ENCODE data around the gene SEMA3F.

SEMA3F gene

DNA sequence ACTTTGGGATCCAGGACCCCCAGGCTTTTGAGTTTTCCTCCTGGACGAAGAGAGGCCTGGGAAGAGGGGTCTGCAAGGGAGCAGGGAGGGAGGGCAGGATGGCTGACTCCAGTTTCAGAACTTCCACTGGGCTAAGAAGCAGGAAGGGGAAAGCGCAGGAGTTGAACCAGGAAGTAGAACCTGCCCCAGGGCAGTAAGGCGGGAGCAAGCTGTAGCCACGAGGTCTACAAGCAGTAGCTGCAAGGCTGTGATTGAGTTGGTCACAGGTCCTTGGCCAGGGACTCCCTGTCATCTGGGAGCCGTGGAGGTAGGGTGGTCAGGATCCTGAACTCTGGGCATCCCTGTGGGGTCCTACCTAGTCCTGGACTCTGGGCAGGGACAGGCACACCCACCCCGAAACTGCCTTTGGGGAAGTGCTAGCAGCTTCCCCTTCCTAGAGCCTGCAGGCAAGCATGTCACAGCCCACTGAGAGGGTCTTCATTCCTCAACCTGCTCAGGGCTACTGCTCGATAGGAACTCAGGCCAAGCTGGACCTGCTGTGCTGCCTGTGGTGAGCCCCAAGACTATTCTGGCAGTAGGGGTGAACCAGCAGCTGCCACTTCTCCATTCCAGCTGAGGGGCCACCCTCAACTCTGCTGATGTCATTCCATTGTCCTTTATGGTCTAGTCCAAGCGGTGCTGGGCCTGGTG, 75.1 kb downstream of the SEMA3F start:
- no peak for TF ChIP-seq CTCF (IDR thresholded peaks at IDR 0.05; ENCODE audit: insufficient read depth, low read length)
- peak; percentile 68; the same call in 1 of the 2 replicates for TF ChIP-seq GABPA (IDR thresholded peaks at IDR 0.05; ENCODE audit: low read depth)
- TF ChIP-seq, protein P1, sequence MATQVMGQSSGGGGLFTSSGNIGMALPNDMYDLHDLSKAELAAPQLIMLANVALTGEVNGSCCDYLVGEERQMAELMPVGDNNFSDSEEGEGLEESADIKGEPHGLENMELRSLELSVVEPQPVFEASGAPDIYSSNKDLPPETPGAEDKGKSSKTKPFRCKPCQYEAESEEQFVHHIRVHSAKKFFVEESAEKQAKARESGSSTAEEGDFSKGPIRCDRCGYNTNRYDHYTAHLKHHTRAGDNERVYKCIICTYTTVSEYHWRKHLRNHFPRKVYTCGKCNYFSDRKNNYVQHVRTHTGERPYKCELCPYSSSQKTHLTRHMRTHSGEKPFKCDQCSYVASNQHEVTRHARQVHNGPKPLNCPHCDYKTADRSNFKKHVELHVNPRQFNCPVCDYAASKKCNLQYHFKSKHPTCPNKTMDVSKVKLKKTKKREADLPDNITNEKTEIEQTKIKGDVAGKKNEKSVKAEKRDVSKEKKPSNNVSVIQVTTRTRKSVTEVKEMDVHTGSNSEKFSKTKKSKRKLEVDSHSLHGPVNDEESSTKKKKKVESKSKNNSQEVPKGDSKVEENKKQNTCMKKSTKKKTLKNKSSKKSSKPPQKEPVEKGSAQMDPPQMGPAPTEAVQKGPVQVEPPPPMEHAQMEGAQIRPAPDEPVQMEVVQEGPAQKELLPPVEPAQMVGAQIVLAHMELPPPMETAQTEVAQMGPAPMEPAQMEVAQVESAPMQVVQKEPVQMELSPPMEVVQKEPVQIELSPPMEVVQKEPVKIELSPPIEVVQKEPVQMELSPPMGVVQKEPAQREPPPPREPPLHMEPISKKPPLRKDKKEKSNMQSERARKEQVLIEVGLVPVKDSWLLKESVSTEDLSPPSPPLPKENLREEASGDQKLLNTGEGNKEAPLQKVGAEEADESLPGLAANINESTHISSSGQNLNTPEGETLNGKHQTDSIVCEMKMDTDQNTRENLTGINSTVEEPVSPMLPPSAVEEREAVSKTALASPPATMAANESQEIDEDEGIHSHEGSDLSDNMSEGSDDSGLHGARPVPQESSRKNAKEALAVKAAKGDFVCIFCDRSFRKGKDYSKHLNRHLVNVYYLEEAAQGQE (IDR thresholded peaks at IDR 0.05; ENCODE audit: insufficient replicate concordance, low read depth) = no peak
- peak; percentile 86 for TF ChIP-seq SPI1 (IDR thresholded peaks at IDR 0.05; ENCODE audit: borderline replicate concordance, low read depth)
- no peak for TF ChIP-seq POLR2AphosphoS5 (IDR thresholded peaks at IDR 0.05; ENCODE audit: low read depth)
- DNase-seq (ENCODE audit: low read depth in 1 of 2, low spot score in 1 of 2) = peak; percentile 42 to 63
- peak overlapping the region; percentile 78 for H3K27ac ChIP-seq (replicated peaks)
- no peaks in the 10 kb centered on the region for H3K27me3 ChIP-seq (ENCODE audit: insufficient read depth, poor library complexity, severe bottlenecking)
- H3K4me3 ChIP-seq (replicated peaks; ENCODE audit: insufficient read depth, low read length) = no peak overlapping the region

DNA sequence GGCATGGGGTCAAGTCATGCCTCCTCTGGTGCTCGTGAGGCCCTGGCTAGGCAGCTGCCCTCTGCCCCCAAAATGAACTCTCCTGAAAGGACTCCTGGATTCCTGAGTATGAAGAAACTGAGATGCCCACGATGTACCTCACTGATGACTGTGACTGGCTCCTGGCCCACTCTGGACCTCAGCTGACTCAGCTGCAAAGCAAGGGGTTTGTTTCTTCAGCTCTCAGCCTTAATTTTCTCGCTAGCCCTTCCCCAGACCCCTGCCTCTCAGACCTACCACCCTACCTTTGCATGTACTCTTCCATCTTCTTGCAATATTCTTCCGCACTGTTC, 75.6 kb downstream of the SEMA3F start:
- Histone ChIP-seq H3K27ac (replicated peaks) (peak overlapping the region; percentile 78), H3K4me3 (replicated peaks; ENCODE audit: insufficient read depth, low read length) (no peak overlapping the region), H3K27me3 (ENCODE audit: insufficient read depth, poor library complexity, severe bottlenecking) (no peaks in the 10 kb centered on the region)
- TF ChIP-seq CTCF (IDR thresholded peaks at IDR 0.05; ENCODE audit: insufficient read depth, low read length) (no peak), POLR2AphosphoS5 (IDR thresholded peaks at IDR 0.05; ENCODE audit: low read depth) (no peak), SPI1 (IDR thresholded peaks at IDR 0.05; ENCODE audit: borderline replicate concordance, low read depth) (no peak), GABPA (IDR thresholded peaks at IDR 0.05; ENCODE audit: low read depth) (no peak)
- TF ChIP-seq, protein P1 (IDR thresholded peaks at IDR 0.05; ENCODE audit: insufficient replicate concordance, low read depth) = no peak
- DNase-seq (ENCODE audit: low read depth in 1 of 2, low spot score in 1 of 2) = no peak

DNA sequence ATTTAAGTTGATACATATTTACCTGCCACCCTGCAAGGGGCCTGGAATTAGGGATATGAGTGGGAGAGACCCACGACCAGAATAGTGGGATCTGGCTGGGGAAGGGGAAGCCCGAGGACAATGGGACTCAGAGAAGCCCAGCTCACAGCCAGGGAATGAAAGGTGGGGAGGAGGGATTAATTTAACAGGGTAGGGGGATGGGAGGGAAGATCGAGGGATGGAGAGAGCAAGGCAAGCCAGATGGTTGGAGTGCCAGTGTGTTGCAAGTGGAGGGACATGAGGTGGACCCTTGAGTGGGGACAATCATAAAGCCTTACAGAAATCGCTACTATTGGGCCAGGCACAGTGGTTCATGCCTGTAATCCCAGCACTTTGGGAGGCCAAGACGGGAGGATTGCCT, 76.5 kb downstream of the SEMA3F start:
- no peak for DNase-seq (ENCODE audit: low read depth in 1 of 2, low spot score in 1 of 2)
- no peak for TF ChIP-seq CTCF (IDR thresholded peaks at IDR 0.05; ENCODE audit: insufficient read depth, low read length)
- no peak for TF ChIP-seq SPI1 (IDR thresholded peaks at IDR 0.05; ENCODE audit: borderline replicate concordance, low read depth)
- Histone ChIP-seq H3K27ac (replicated peaks) (no peak overlapping the region), H3K4me3 (replicated peaks; ENCODE audit: insufficient read depth, low read length) (no peak overlapping the region), H3K27me3 (ENCODE audit: insufficient read depth, poor library complexity, severe bottlenecking) (no peaks in the 10 kb centered on the region)

DNA sequence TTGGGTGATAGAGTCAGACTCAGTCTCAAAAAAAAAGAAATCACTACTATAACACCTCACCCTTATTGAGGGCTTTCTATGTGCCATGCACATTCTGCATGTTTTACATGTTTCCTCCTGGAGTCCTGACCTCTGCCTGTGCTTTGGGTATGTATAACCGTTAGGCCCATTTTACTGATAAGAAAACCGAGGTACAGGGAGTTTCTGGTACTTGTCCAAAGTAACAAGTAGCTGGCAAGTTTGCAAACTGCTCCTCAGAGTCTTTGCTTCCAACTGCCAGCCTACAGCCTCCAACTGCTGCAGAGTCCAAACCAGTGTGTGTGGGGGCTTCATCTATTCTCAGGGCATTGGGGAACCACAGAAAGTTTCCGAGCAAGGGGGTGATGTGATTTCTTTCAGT, 77.2 kb downstream of the SEMA3F start:
- no peaks in the 10 kb centered on the region for H3K27me3 ChIP-seq (ENCODE audit: insufficient read depth, poor library complexity, severe bottlenecking)
- no peak overlapping the region for H3K27ac ChIP-seq (replicated peaks)
- DNase-seq (ENCODE audit: low read depth in 1 of 2, low spot score in 1 of 2) = no peak
- H3K4me3 ChIP-seq (replicated peaks; ENCODE audit: insufficient read depth, low read length) = no peak overlapping the region
- TF ChIP-seq CTCF (IDR thresholded peaks at IDR 0.05; ENCODE audit: insufficient read depth, low read length) = no peak
- no peak for TF ChIP-seq POLR2AphosphoS5 (IDR thresholded peaks at IDR 0.05; ENCODE audit: low read depth)
- TF ChIP-seq GABPA (IDR thresholded peaks at IDR 0.05; ENCODE audit: low read depth) = no peak
- TF ChIP-seq, protein P1 (IDR thresholded peaks at IDR 0.05; ENCODE audit: insufficient replicate concordance, low read depth) = no peak
- TF ChIP-seq SPI1 (IDR thresholded peaks at IDR 0.05; ENCODE audit: borderline replicate concordance, low read depth) = no peak
